Duodenal mucosa (tissue), 2 donors: Measurements from ENCODE around the gene EID3.
"Not testable (repeated sequence)": the region's sequence is repeated elsewhere in the genome, so short reads cannot be mapped to it uniquely, and the experiment has no call there.

Experiments used
- H3K27ac ChIP-seq: one replicate; pipeline ENCODE4 v1.7.0; 2013; ENCODE audit warnings: low read depth, low read length
- H3K27me3 ChIP-seq, 2 donors: one replicate each; pipeline ENCODE4 v1.7.0; 2013; ENCODE audit warnings: low read length in 2 of 2, control low read depth in 1 of 2; ENCODE audit not compliant: insufficient read depth in 2 of 2, control insufficient read depth in 1 of 2
- H3K36me3 ChIP-seq, 2 donors: one replicate each; pipeline ENCODE4 v1.7.0; 2013; ENCODE audit warnings: low read length in 2 of 2, control low read depth in 1 of 2; ENCODE audit not compliant: insufficient read depth in 2 of 2, control insufficient read depth in 1 of 2
- H3K4me1 ChIP-seq, 2 donors: one replicate each; pipeline ENCODE4 v1.7.0; 2013; ENCODE audit warnings: low read length in 2 of 2, control low read depth in 1 of 2; ENCODE audit not compliant: insufficient read depth in 2 of 2, control insufficient read depth in 1 of 2
- H3K4me3 ChIP-seq, 2 donors: one replicate each; pipeline ENCODE4 v1.7.0; 2013; ENCODE audit warnings: low read length in 2 of 2, low read depth in 1 of 2
- H3K9ac ChIP-seq, 2 donors: one replicate each; pipeline ENCODE4 v1.7.0; 2013; ENCODE audit warnings: low read length in 2 of 2, low read depth in 1 of 2
- H3K9me3 ChIP-seq, 2 donors: one replicate each; pipeline ENCODE4 v1.7.0; 2013; ENCODE audit warnings: low read length in 2 of 2, control low read depth in 1 of 2; ENCODE audit not compliant: control insufficient read depth in 1 of 2

EID3 gene

DNA sequence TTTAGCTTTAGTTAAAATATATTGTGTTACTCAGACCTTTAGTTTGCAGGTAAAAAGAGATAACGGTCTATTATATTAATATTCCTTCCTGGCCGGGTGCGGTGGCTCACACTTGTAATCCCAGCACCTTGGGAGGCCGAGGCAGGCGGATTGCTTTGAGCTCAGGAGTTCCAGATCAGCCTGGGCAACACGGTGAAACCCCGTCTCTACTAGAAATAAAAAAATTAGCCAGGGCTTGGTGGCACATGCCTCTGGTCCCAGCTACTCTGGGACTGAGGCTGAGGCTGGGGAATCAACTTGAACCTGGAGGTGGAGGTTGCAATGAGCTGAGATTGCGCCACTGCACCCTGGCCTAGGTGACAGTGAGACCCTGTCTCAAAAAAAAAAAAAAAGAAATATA lies 13.2 kb upstream of the EID3 start:
- Histone ChIP-seq H3K9ac (no peak overlapping the region), H3K4me1 (peaks cover 22 to 31% of the 10 kb centered on the region in 2 donors), H3K4me3 (no peak overlapping the region), H3K9me3 (no peaks in the 10 kb centered on the region), H3K36me3 (peaks cover 18% of the 10 kb centered on the region in 2 donors), H3K27ac (no peak overlapping the region), H3K27me3 (no peaks in the 10 kb centered on the region)

DNA sequence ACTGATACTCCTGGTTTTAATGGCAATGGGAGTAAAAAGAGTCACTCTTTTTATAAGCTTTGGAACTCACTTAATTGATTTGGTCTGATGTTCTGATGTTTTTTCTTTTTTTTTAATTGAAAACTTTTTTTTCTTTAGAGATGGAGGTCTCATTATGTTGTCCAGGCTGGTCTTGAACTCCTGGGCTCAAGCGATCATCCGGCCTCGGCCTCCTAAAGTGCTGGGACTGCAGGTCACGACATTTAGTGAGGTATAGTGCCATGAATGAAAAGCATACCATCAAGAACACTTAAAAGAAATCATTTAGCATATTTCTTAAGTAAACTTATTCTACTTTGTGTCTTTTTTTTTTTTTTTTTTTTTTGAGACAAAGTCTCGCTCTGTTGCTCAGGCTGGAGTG lies 12.7 kb upstream of the EID3 start:
- no peak overlapping the region for H3K4me3 ChIP-seq
- H3K9me3 ChIP-seq = no peaks in the 10 kb centered on the region
- peaks cover 20 to 26% of the 10 kb centered on the region in 2 donors for H3K4me1 ChIP-seq
- H3K9ac ChIP-seq = no peak overlapping the region
- H3K36me3 ChIP-seq = peaks cover 18% of the 10 kb centered on the region in 2 donors
- no peaks in the 10 kb centered on the region for H3K27me3 ChIP-seq
- no peak overlapping the region for H3K27ac ChIP-seq

DNA sequence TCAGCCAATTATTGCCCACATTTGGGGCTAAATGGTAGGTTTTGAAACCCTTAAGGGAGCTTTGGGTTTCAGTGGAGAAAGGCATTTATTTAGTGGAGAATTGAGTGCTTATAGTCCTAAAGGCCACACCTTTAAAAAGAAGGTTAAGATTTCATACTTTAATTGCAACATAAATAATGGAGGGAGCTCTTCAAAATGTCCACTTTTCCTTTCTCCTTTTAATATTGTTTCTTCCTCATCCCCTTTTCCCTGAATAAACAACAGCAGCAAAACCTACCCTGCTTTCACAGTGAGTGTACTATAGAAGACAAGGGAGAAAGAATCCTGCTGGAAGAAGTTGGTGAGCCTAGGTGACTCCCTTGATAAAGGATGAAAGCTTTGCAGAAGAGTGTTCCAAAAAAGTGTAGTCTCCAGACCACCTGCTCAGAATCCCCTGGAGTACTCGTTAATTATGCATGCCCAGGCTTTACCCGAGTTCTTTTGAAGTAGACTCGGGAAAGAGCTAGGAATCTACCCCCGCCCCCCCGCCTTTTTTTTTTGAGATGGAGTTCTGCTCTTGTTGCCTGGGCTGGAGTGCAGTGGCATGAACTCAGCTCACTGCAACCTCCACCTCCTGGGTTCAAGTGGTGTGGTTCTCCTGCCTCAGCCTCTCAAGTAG lies 11.5 kb upstream of the EID3 start:
- peaks cover 12 to 24% of the 10 kb centered on the region in 2 donors for H3K4me1 ChIP-seq
- no peak overlapping the region for H3K27ac ChIP-seq
- H3K9ac ChIP-seq = no peak overlapping the region
- H3K9me3 ChIP-seq = no peaks in the 10 kb centered on the region
- H3K4me3 ChIP-seq = no peak overlapping the region
- peaks cover 18% of the 10 kb centered on the region in 2 donors for H3K36me3 ChIP-seq
- no peaks in the 10 kb centered on the region for H3K27me3 ChIP-seq

DNA sequence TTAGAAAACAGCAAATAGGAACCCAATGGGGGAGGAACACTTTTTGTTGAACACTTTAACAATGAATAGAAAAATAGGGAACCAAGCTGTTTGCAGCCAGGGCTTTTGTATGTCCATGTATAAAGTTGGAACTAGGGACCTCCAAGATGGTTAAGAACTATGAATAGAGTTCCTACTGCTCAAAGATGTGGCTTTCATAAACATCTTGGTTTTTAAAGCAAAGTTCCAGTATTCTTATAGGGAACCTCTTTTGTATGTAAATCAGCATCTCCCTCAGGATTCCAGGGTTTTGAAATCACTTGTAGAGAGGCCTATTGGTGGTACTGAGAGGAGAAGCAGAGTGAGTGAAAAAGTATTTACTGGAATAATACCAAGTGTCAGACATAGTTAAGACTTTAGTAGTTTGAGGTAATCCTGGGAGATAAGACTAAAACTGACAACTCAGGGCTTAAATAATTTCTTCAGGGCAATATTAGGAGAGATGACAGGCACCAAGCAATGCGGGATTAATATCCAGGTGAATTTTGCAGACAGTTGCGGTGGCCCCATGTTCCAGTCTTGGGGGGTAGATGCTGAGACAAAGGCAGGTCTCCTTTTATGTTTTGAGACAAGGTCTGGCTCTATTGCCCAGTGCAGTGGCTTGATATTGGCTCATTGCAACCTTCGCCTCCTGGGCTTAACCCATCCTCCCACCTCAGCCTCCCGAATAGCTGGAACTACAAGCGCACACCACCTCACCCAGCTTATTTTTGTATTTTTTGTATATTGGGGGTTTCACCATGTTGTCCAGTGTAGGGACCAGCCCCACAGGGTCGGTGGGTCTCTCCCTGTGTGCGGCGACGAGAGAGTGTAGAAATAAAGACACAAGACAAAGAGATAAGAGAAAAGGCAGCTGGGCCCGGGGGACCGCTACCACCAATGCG lies 10.4 kb upstream of the EID3 start:
- Histone ChIP-seq H3K9me3 (no peaks in the 10 kb centered on the region), H3K9ac (no peak overlapping the region), H3K36me3 (peaks cover 18% of the 10 kb centered on the region in 2 donors), H3K4me1 (peaks cover 17 to 29% of the 10 kb centered on the region in 2 donors), H3K4me3 (no peak overlapping the region), H3K27ac (no peak overlapping the region), H3K27me3 (no peaks in the 10 kb centered on the region)

DNA sequence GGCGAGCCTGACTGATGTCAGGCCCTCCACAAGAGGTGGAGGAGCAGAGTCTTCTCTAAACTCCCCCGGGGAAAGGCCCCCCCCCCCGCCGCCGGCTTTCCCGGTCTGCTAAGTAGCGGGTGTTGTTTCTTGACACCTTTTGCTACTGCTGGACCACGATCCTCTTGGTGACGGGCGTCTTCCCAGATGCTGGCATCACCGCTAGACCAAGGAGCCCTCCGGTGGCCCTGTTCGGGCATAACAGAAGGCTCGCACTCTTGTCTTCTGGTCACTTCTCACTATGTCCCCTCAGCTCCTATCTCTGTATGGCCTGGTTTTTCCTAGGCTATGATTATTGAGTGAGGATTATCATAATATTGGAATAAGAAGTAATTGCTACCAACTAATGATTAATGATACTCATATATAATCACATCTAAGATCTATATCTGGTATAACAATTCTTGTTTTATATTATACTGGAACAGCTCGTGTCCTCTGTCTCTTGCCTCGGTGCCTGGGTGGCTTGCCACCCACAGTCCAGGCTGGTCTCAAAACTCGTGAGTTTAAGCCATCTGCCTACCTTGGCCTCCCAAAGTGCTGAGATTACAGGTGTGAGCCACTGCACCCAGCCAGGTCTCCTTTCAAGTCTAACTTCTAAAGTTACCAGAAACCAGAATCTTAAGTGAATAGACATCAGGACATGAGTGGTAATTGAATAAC lies 9.2 kb upstream of the EID3 start:
- not testable (repeated sequence) for H3K4me3 ChIP-seq, H3K27ac ChIP-seq, H3K27me3 ChIP-seq, H3K9me3 ChIP-seq, H3K9ac ChIP-seq
- peaks cover 21 to 22% of the 10 kb centered on the region in 2 donors for H3K36me3 ChIP-seq
- peaks cover 17 to 19% of the 10 kb centered on the region in 2 donors for H3K4me1 ChIP-seq

DNA sequence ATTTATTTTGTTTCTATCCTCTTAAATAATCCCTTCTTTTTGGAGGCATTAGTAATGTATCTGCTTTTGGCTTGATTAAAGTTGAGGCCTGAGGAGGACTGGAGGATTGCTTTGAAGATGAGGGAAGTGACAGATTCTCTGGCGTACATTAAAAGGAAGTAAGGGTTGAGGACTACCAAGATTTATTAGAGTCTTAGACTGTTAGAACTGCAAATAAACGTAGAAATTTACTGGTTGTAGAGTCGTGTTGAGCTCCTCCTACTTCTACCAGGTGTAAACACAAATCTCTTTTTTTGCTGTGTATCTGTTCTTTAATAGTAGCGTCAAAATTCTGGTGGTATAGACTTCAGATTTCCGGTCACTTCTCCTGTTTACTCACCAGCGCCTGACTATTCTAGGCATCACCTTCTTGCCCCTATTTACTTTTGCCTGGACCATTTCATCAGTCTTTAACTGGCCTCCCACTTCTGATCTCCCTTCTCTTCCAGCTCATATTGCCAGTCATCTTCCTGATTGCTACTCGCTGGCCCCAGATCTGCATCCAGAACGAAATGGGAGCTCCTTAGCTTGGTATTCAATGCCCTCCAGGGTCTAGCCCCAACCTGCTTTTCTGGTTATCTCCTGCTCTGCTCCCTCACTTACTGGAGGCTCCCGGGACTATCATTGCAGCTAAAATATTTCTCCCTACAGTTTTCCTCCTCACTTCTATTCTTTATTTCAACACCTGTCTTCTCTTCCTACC lies 8.4 kb upstream of the EID3 start:
- no peak overlapping the region for H3K4me3 ChIP-seq
- peaks cover 18 to 20% of the 10 kb centered on the region in 2 donors for H3K4me1 ChIP-seq
- no peak overlapping the region for H3K27ac ChIP-seq
- H3K27me3 ChIP-seq = no peaks in the 10 kb centered on the region
- peaks cover 21 to 22% of the 10 kb centered on the region in 2 donors for H3K36me3 ChIP-seq
- H3K9me3 ChIP-seq = no peaks in the 10 kb centered on the region
- H3K9ac ChIP-seq = no peak overlapping the region

DNA sequence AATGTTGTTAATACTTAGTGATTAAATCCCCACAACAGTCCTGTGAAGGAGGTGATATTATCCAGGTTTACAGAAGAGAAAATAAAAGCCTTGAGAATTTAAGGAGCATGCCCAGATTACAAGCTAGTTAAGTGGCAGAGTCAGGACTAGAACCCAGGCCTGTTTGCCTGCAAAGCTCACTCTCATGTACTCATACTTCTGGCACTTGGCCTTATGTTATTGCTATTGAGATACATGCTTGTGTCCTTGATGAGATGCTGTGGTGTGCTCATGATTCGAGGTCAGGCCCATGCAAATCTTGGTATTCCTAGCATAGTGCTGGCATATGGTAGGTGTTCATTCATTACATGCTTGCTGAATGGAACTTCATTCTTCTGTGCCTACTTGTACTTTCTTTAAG lies 7.6 kb upstream of the EID3 start:
- Histone ChIP-seq H3K4me3 (no peak overlapping the region), H3K9ac (no peak overlapping the region), H3K36me3 (peaks cover 21 to 22% of the 10 kb centered on the region in 2 donors), H3K9me3 (no peaks in the 10 kb centered on the region), H3K27ac (no peak overlapping the region), H3K4me1 (peaks cover 23 to 28% of the 10 kb centered on the region in 2 donors), H3K27me3 (no peaks in the 10 kb centered on the region)

DNA sequence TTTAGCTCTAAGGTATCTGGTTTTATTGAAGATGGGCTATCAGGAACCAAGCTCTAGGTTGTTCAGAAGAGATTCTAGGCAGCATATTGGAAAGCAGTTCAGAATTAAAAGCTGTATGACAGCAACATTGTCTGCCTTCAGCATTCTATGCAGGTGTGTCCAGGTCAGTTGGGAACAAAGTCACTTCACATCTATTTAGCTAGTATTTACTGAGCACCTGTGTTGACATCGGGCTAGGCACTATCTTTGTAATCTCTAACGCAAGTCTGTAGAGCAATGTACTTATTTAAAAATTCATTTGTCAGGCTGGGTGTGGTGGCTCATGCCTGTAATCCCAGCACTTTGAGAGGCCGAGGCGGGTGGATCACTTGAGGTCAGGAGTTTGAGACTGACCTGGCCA lies 6.8 kb upstream of the EID3 start:
- peaks cover 23 to 31% of the 10 kb centered on the region in 2 donors for H3K4me1 ChIP-seq
- H3K36me3 ChIP-seq = peaks cover 20% of the 10 kb centered on the region in 2 donors
- no peak overlapping the region for H3K27ac ChIP-seq
- H3K4me3 ChIP-seq = no peak overlapping the region
- H3K27me3 ChIP-seq = no peaks in the 10 kb centered on the region
- H3K9me3 ChIP-seq = no peaks in the 10 kb centered on the region
- H3K9ac ChIP-seq = no peak overlapping the region

DNA sequence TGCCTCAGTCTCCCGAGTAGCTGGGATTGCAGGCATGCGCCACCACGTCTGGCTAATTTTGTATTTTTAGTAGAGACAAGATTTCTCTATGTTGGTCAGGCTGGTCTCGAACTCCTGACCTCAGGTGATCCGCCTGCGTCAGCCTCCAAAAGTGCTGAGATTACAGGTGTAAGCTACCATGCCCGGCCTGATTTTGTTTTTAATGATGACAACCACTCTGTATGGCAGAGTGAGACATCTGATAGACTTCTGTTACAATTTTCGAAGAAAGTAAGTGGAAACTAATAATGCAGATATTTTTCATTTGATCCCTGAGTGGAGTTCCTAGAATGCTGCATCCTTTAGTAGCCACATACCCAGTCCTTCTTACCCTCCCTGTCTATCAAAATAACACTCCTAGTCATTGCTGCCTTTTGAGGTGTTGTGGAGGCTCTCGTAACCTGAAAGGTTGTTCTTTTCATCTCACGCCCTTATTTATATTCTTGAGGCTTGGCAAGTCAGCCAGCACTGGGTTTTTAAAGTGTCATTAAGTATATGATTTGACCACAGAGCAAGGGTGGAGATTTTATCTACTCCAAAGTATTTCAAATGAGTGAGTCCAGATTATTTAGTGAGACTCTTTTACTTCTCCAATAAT lies 5.9 kb upstream of the EID3 start:
- H3K27me3 ChIP-seq = no peaks in the 10 kb centered on the region
- peaks cover 23 to 31% of the 10 kb centered on the region in 2 donors for H3K4me1 ChIP-seq
- no peak overlapping the region for H3K27ac ChIP-seq
- H3K36me3 ChIP-seq = peaks cover 11 to 16% of the 10 kb centered on the region in 2 donors
- H3K4me3 ChIP-seq = no peak overlapping the region
- no peaks in the 10 kb centered on the region for H3K9me3 ChIP-seq
- H3K9ac ChIP-seq = peak overlapping the region in 1 of 2 donors; percentile 9
